CD4-positive, alpha-beta T cell treated with Interleukin-15 for 4 hours (primary cell): ENCODE results near the gene COL9A3.
A peak's percentile ranks its signal among the peaks of the same experiment; 100 is the strongest.

ENCODE experiments used
- DNase-seq: peaks from one replicate; pipeline ENCODE4 v3.0.0-alpha.2; 2020; ENCODE audit warnings: low spot score

The COL9A3 gene

DNA sequence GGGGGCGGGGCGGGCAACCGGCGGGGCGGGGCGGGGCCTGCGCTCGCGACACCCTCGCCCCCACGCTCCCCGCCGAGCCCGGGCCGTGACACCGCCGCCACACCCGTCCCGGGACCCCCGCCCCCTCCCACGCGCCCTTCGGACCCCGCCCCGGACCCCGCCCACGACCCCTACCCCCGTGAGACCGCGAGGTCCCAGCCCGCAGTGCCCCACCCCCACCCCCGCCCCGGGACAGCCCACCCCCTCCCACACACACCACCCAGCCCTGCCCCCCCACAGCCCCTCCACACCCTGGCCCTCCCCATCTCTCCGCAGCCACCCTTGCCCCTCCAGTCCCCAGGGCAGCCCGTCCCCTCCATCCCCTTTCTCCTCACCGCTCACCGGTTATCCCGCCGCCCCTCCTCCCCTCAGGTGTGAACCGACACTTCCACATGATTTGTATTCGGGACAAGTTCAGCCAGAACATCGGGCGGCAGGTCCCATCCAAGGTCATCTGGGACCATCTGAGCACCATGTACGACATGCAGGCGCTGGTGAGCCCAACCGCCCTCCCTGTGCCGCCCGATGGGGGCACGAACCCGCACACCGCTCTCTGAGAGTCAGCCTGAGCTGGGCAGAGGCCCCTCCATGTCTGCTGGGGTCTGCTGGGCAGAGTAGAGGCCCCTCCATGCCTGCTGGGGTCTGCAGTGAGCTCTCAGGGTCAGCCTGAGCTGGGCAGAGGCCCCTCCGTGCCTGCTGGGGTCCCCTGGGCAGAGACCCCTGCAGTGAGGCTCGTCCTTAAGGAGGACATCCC lies 20.0 kb upstream of the COL9A3 start:
- DNase-seq, result no peak

DNA sequence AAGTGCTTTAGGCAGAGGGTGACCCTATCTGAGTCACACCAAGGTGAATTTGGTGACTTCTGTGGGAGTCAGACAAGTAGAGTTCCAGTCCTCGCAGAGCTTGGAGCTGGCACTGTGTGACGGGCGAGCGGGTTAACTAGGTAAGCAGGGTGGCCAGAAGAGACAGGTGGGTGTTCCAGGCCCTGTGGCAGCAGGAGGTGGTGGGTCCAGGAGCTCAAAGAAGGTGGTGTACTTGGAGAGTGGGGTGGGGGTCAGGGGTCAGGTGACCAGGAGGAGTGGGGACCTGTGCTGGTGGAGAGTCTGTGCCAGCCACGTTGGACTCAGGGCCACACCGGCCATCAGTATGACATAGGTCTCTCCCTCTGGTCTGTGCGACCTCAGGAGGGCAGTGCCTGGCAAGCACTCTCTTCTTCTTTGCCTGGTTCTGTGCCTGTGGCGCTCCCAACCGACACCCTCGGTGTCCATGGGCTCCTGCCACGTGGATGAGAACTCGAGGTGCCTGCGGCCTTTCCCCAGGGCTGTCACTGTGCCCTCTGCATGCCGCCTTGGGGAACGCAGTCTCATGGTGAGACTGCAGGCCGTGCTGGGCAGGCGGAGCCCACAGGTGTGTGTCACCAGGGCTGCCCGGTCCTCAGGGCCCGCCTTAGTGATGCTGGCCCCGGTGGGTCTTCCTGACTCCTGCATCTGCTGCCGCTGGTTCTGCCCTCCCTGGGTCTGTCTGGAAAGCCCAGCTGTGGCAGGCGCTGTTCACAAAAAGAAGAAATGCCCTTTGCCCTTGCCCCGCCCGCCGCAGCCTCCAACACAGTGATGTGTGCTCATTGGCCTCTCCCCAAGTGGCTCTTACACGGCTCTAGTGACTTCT lies 18.9 kb upstream of the COL9A3 start:
- no peak for DNase-seq

DNA sequence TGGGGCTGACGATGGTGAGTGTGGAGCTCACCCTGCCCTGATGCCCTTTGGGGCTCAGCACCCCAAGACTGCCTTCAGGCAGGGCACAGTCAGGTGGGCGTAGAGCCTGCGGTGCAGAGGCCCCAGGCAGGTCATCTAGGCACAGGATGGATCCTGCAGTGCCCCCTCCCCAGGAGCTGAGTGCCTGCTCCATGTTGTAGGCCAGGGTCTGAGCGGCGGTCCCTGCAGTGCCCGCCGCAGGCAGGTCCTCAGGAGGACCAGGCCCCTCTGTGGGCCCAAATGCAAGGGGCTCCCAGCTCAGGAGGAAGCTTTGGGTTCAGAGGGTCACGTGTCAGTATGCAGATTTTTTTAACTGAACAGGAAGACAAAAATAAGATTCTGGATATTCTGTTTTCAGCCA lies 17.8 kb upstream of the COL9A3 start:
- DNase-seq, result no peak

DNA sequence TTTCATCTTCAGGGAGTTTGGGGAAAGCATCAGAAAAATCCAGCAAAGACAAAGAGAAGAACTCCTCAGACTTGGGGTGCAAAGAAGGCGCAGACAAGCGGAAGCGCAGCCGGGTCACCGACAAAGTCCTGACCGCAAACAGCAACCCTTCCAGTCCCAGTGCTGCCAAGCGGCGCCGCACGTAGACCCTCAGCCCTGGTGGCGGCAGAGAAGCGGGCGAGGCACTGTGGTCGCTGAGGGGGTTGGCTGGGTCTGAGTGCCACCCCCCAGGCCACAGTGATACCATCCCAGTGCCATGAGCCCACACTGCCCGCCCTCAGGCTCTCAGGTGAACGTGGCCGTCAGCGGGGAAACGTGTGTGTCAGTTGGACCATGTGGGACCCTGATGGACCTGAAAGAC lies 17.4 kb upstream of the COL9A3 start:
- DNase-seq, result no peak

DNA sequence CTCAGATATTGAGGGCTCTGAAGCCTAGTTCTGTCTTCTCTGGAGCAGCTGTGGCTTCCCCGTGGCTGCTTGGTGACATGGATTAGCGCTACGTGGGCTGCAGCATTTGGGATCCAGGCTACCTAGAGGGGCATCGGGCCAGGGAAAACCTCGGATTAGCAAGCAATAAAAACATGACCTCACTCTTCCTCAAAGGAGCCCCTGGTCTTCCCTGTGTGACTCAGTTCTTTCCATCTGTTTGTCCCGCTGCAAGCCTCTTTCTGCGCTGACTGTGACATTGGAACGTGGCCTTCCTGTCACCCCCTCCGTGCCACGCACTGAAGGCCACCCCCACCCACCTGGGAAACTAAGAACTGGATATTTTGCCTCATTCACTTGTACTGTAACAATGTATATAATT lies 17.0 kb upstream of the COL9A3 start:
- no peak for DNase-seq

DNA sequence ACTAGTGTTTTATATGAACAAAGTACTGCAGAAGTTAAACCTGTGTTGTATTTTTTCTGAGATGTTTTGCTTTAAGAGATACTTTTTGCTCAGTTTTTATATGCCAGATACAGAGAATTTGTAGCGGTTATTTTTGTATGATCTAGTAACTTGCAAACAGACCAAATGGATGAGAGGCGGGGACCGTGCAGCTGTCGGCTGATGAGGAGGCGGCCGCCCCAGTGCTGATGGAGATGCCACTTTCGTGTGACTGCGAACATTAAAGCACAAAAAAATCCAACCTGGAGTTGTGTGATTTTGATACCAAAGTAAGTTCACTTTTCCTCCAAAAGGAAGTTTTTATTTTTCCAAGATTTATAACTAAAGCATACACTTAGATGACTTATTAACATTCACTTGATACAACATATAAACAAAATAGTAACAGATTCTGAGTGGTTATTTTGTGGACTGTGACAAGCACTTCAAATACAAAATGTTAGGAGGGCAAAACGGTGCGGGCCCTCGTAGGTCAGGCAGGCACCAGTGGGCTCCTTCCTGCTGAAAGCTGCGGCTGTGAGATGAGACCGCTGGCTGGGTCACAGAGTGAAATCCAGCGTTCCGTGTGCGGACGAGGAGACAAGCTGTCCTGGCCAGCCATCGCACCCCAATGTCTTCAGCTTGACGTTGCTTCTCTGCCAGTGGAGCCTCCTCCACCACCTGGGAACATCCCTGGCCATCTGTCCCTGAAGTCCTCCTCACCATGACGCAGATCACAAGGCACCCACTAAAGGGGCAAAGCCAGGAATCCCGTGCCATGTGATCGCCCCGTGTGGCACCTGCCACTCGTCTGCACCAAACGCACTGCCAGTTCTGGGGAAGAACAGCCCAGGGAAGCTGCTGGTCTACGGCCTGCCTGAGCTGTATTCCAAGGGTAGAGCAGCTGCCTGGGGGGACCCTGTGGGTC lies 16.3 kb upstream of the COL9A3 start:
- no peak for DNase-seq

DNA sequence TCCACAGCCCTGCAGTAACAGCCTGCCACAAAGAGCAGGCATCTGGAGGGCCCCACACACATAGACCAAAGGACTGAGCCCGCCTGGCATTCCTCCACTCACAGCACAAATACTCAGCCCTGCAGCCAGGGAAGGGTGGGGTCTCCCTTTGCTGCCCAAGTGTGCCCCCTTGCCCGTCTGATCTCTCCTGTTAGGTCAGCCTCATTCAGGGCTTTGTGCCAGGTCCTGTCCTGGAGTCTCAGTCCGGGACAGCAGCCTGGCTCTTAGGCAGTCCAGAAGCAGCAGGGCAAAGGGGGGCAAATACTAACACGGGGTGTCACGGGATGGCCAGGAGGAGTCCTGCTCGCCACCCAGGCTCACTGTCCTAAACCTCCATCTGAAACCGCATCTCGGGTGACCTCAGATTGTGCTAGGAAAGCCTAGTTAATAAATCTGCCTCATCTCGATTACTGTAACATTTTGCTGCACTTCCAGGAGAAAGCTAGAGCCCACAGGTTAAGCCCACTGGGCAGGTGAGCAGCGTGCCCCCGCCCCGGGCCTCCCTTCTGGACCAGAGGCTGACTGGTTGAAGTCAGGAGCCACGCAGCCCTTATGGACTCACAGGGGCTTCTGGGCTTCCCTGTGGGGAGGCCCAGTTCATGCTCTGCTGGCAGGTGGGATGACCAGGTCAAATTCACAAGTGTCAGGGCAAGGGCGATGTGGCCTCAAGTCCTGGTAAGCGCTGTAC lies 15.4 kb upstream of the COL9A3 start:
- DNase-seq, result no peak

DNA sequence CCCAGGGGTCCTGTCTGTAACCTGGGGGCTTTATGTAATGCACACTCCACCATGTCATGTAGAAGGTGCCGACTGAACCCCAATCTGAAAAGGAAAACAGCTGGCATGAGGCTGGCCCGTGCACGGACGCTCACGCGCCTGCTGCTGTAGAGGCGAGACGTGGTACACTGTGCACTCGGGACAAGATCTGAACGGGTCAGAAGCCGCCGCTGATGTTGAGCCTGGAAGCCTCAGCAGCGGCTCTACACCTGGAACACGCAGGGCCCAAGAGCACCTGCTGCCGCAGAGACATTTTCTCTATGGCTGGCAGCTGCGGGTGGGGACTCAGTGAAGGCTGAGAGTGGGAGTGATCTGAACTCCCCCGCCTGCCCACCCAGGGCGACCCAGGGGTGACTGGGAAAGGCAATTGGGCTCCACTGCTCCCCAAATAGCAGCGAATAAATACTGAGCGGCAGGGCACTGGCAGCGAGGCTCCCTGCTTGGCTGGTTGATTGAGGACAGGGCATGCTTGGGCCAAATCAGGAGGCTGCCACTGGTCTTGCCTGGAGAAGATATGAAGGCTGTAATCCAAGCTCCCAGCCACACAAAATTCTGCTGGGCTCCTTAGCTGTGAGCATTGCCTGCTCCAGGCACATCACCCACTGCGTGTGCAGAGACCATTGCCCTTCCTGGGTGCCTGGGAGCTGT lies 14.7 kb upstream of the COL9A3 start:
- no peak for DNase-seq

DNA sequence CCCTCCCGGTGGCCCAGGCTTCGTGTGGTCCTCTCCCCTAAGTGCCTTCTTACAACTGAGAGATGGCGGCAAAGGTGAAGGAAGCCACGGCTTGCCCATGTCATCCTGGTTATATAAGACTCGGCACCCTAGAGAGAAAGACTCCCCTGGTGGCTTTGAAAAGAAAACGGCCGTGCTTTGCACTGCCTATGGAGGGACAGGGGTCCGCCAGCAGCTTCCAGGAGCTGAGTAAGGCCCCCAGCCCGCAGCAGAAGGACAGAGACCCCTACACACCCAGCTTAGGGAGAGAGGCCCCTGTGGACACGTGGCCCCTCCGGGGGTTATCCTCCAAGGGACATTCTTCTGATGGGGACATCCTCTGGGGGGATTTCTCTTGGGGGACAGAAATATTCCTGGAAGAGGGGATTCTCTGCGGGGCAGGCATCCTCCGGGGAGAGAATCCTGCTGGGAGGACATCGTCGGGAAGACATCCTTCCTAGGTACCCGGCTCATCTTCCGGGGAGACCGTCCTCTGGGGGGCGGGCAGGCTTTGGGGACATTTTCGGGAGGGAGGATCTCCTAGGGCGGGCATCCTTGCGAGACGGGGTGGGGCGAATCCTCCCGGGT lies 12.7 kb upstream of the COL9A3 start:
- no peak for DNase-seq

DNA sequence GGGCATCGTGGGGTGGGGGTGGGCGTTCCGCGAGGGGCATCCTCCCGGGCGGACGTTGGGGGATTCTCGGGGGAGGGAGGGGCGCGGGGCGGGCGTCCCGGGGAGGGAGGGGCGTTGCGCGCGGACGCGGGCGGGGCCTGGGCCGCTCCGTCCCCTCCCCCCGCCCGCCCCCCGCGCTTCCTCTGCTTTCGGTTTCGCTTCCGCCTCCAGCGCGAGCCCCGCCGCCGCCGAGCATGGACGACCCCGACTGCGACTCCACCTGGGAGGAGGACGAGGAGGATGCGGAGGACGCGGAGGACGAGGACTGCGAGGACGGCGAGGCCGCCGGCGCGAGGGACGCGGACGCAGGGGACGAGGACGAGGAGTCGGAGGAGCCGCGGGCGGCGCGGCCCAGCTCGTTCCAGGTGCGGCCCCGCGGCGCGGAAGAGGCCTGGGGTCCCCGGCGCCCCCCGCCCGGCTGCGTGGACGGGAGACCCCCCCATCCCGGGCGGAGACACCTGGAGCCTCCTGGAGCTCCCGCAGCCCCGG lies 12.2 kb upstream of the COL9A3 start, which contains the start of gene OGFR:
TSS of gene OGFR (plus strand) at position 209 of the 528 bp plus-strand sequence. CDS start at position 234, 25 bp downstream.
- DNase-seq, result peak; percentile 68

DNA sequence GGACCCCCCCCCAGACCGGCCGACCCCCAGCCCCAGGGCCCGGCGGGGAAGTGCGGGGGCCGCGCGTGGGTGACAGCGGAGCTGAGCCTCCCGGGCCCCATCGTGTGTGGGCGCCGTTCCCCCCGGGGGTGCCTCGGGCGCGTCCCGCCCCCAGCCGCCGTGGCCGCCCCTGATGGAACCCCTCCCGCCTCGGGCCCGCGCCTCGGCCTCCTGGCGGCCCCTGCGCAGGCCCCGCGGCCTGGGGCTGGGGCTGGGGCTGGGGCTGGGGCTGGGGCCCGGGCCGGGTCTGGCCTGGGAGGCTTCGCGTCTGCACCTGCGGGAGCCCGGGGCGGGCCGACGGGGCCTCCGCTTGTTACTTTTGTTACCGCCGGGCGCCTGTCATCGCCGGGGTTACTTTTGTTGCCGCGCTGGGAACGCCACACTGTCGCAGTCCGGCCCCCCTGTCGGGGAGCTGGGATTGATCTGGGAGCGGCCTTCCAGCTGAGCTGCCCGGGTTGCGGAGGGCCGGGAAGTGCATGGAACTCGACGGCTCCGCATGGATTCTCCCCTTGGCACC lies 11.6 kb upstream of the COL9A3 start:
- no peak for DNase-seq

DNA sequence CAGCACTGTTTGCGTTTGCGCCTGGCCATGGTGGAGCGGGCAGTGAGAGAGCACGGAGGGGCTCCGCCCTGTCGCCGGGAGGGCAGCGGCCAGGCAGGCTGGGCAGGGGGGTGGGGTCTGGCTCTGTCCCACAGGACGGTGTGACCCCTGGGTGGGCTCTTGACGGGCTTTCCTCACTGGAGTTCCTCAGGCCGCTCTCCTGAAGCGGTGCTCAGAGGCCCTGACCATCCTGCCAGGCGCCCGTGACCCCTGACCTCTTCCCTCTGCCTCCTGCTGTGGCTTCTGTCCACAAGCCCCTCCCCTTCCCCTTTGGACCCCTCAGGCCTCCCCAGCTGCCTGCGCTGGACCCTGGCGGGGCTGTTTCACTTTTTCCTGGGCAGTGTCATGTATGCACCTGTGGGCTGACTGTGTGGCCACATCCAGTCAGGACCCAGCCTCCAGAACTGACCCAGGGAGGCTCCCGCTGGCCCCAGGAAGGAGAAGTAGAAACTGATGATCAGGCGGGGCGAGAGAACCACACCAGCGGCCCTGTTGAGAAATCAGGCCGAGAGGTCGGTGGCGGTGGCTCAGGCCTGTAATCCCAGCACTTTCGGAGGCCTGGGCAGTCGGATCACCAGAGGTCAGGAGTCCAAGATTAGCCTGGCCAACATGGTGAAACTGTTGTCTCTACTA lies 11.0 kb upstream of the COL9A3 start:
- no peak for DNase-seq

DNA sequence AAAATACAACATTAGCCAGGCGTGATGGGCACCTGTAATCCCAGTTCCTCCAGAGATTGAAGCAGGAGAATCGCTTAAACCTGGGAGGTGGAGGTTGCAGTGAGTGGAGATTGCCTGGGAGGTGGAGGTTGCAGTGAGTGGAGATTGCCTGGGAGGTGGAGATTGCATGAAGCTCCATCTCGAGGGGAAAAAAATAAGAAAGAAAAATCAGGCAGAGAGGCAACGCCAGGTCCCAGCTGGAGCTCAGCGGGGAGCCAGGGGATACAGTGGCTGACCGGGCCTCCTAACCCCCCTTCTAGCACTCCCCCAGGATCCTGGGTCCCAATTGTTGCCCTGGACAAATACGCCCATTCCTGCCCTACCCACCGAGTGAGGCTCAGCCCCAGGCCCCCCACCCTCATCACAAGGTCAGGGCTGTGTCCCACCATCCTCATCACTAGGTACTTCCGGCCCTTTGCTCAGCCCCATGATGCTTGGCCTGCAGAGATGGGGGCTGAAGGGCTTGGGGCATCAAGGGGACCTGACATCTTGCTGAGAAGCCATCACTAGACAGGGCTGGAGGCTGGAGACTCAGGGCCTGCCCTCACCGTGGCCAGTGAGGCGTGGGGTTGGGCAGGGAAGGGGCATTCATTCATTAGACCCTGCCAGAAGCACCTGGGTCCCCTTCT lies 10.3 kb upstream of the COL9A3 start:
- DNase-seq, result no peak

DNA sequence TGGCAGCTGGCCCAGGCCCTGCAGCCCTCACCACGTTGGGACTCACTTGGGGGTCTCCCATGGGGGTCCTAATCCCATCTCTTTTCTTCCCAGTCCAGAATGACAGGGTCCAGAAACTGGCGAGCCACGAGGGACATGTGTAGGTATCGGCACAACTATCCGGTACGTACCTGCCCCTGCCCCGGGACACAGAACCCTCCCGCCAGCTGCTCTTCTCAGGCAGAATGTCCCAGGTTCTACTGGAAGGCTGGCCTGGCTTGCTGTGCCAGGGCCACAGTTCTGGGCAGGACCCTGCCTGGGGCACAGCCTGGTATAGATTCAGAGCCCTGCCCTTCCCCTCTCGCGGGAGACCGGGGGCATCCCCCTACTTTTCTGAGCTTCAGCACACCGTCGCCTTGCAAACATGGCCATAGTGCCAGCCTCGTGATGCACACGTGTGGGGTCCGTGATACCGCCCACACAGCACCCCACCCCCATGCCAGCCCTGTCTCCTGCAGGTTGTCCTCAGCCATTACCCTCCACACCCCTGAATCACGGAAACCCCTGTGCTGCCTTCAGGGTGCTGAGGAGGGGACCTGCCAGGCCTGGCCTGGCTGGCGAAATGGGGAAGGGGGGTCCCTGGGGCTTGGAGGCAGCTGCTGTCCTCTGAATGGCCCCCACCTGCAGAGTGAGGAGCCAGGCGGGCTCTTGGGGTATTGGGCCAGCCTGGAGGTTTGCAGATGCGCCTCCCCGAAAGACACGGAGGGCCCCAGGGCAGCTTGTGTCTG lies 9.2 kb upstream of the COL9A3 start:
- DNase-seq, result no peak

DNA sequence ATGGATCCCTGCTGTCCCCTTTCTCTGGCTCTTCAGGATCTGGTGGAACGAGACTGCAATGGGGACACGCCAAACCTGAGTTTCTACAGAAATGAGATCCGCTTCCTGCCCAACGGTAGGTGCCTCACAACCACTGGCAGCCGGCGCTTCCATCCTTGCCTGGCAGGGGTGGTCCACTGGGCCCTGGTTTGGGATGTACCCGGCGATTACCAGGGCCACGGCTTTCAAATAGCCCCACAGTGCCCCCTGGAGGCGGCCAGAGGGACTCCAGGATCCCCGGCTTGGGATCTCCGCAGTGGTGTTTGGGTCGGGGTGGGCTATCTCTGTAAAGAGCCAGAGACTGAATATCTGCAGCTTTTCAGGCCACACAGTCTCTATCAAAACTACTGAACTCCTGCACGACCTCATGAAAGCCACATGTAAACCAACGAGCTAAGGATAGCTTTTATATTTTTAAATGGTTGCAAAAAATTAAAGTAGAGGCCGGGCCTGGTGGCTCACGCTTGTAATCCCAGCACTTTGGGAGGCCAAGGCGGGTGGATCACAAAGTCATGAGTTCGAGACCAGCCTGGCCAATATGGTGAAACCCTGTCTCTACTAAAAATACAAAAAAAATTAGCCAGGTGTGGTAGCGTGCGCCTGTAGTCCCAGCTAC lies 8.5 kb upstream of the COL9A3 start:
- DNase-seq, result peak; percentile 73

DNA sequence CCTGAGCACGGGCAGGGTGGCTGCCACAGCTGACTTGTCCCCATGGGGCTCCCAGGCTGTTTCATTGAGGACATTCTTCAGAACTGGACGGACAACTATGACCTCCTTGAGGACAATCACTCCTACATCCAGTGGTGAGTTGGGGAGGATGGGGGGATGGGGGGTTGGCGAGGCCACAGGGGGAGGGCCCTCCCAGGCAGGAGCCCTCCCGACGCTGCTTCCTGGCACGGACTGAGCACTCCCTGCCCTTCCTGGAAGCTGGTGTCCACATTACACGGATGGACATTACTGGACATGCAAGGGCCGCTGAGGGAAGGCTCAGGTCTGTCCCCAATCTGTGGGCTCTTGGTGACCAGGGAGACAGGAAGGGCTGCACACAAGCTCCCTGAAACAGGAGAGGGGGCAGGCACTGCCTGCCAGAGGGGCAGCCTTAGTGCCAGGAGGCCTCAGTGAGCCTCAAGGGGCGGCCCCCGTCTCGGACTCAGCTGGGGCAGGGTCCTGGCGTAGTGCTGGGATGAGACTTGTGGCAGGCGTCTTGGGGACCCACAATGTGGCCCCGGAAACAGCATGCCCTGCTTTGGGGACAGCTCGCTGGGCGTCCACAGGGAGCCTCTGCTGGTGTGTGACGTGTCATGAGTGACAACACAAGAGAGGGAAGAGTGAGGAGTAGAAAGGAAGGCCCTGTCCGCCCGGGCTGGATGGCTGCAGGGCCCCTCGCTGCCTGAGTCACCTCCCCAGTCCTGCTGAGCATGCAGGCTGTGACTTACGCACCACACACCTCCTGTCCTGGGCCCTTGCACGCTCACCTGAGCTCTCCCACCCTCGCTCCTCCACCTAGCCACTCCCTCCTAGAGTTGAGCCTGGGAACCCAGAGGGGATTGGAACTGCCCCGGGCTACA lies 7.1 kb upstream of the COL9A3 start:
- DNase-seq, result no peak
